Tibial nerve (tissue), 4 donors: ENCODE data around the gene SDK2. TPM values are rescaled to one million over a fixed set of nuclear protein-coding genes. Genes with fewer than 3 reads are reported as not detected.

ENCODE experiments used
- DNase-seq, 2 donors: peaks; one replicate each; pipeline ENCODE4 v3.0.0-alpha.2; 2019; ENCODE audit warnings: low spot score in 2 of 2
- H3K27ac ChIP-seq, 4 donors: fragments of 200-600 bp; sonication (generic) in 3 of 4; one replicate each; pipeline ENCODE4 v1.5.1; 2017 to 2019; ENCODE audit warnings: mild to moderate bottlenecking in 1 of 4
- H3K27me3 ChIP-seq, 2 donors: fragments of 200-600 bp; sonication (generic) in 1 of 2; one replicate each; pipeline versions ENCODE4 v1.5.1 to v1.6.0; 2017 to 2019
- H3K36me3 ChIP-seq, 3 donors: fragments of 200-600 bp; sonication (generic); one replicate each; pipeline ENCODE4 v1.5.1; 2018 to 2019
- H3K4me1 ChIP-seq, 4 donors: fragments of 200-600 bp; sonication (generic) in 3 of 4; one replicate each; pipeline ENCODE4 v1.5.1; 2017 to 2019
- H3K4me3 ChIP-seq, 4 donors: fragments of 200-600 bp; sonication (generic) in 3 of 4; one replicate each; pipeline ENCODE4 v1.5.1; 2017 to 2019; ENCODE audit warnings: mild to moderate bottlenecking in 1 of 4, moderate library complexity in 1 of 4
- H3K9me3 ChIP-seq, 4 donors: fragments of 200-600 bp; sonication (generic) in 3 of 4; one replicate each; pipeline ENCODE4 v1.5.1; 2017 to 2019
- EP300 ChIP-seq, 2 donors: sonication (generic); formaldehyde crosslinking; IDR thresholded peaks; one replicate each; pipeline ENCODE4 v1.6.1; 2017; ENCODE audit warnings: antibody characterized with exemption in 2 of 2, mild to moderate bottlenecking in 1 of 2
- POLR2A ChIP-seq, 2 donors: fragments of 450-650 bp; IDR thresholded peaks; one replicate each; pipeline ENCODE4 v1.6.1; 2017; ENCODE audit warnings: antibody characterized with exemption in 2 of 2, mild to moderate bottlenecking in 2 of 2, moderate library complexity in 2 of 2
- WGBS, 2 donors: methylation state at CpG; one replicate each; pipeline ENCODE4 v1.1.5; 2018; 5-methylcytosine and 5-hydroxymethylcytosine counted together
- total RNA-seq, 4 donors: library from RNA; depleted of rRNA; stranded (reverse); fragments of >200 nt; gene quantifications; one replicate each; pipeline ENCODE4 v1.1.0, GENCODE V29; 2016
- TF ChIP-seq, protein P1 (sequence below), 5 experiments: fragments of 200-600 bp in 3 of 5; fragments of 450-650 bp in 2 of 5; sonication (generic) in 3 of 5; IDR thresholded peaks; one replicate each; pipeline ENCODE4 v1.5.1; 2016 to 2019; ENCODE audit warnings: antibody characterized with exemption in 5 of 5, mild to moderate bottlenecking in 3 of 5, moderate library complexity in 2 of 5

The SDK2 gene
- total RNA-seq, 4 donors from 2014 or later: 3.1 to 6.3 (median 4.6) TPM

DNA sequence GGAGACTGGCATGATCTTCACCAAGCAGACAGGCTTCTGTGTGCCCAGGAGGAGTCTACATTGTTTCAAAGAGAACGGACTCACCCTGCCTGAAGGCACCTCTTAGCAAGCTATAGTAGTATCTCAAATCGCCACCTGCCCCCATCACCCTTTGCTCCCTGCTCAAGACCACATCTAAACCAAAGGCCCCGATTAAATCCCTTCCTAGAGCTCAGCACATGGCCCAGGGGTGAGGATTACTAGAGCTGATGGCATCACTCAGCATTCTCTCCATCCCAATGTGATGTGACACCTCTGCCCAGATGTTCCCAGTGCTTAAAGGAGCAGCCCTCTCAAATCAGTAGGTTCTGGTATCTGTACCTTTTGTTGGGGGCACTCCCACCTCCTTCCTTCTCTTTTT lies 324.5 kb downstream of the SDK2 start:
- no peaks in the 10 kb centered on the region for H3K36me3 ChIP-seq
- TF ChIP-seq POLR2A (IDR thresholded peaks at IDR 0.05) (no peak), EP300 (IDR thresholded peaks at IDR 0.05) (no peak)
- TF ChIP-seq, protein P1, sequence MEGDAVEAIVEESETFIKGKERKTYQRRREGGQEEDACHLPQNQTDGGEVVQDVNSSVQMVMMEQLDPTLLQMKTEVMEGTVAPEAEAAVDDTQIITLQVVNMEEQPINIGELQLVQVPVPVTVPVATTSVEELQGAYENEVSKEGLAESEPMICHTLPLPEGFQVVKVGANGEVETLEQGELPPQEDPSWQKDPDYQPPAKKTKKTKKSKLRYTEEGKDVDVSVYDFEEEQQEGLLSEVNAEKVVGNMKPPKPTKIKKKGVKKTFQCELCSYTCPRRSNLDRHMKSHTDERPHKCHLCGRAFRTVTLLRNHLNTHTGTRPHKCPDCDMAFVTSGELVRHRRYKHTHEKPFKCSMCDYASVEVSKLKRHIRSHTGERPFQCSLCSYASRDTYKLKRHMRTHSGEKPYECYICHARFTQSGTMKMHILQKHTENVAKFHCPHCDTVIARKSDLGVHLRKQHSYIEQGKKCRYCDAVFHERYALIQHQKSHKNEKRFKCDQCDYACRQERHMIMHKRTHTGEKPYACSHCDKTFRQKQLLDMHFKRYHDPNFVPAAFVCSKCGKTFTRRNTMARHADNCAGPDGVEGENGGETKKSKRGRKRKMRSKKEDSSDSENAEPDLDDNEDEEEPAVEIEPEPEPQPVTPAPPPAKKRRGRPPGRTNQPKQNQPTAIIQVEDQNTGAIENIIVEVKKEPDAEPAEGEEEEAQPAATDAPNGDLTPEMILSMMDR (IDR thresholded peaks at IDR 0.05): no peak
- no peak overlapping the region for H3K4me3 ChIP-seq
- WGBS, 2 donors: 93 to 96% methylated on average over 3 of the region's 3 CpGs
- H3K27me3 ChIP-seq: no peaks in the 10 kb centered on the region
- DNase-seq: no peak
- peaks cover 0 to 28% (median 9%) of the 10 kb centered on the region in 4 donors for H3K4me1 ChIP-seq
- no peak overlapping the region for H3K27ac ChIP-seq
- H3K9me3 ChIP-seq: peaks cover 0 to 3% (median 0%) of the 10 kb centered on the region in 4 donors

DNA sequence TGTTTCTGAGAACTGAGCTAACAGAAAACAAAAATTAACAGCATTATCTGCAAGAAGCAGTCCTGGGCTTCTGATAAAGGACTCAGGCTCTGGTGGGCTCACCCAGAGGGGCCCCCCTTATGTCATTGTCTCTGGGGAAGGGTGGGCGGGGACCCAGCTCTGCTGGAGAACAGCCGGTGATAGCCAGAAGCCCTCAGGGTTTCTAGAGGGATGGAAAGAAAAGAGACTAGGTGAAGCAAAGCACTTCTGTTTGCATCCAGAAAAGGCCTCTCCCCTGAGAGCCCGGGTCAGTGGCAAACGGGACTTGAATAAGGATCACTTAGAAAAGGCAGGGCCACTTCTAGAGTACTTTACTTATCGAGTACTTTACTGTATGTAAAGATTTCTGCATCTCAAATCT lies 325.4 kb downstream of the SDK2 start:
- H3K36me3 ChIP-seq: no peaks in the 10 kb centered on the region
- H3K9me3 ChIP-seq: peaks cover 0 to 3% (median 0%) of the 10 kb centered on the region in 4 donors
- TF ChIP-seq EP300 (IDR thresholded peaks at IDR 0.05) (no peak), POLR2A (IDR thresholded peaks at IDR 0.05) (no peak)
- TF ChIP-seq, protein P1 (IDR thresholded peaks at IDR 0.05): no peak
- 61 to 63% methylated on average over 5 of the region's 5 CpGs for WGBS, 2 donors
- no peak overlapping the region for H3K4me3 ChIP-seq
- no peak for DNase-seq
- H3K27me3 ChIP-seq: no peaks in the 10 kb centered on the region
- H3K27ac ChIP-seq: no peak overlapping the region
- peaks cover 0 to 19% (median 7%) of the 10 kb centered on the region in 4 donors for H3K4me1 ChIP-seq

DNA sequence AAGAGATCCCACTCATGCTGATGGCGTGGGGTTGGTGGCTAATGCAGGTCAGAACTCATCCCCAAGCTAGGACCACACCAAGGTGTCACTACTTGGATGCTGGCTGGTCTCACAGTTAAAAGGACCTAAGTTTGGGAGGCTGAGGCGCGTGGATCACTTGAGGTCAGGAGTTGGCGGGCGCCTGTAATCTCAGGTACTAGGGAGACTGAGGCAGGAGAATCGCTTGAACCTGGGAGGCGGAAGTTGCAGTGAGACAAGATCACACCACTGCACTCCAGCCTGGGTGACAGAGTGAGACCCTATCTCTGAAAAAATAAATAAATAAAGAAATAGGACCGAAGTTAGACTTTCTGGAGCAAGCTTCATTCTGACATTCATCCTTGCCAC lies 325.8 kb downstream of the SDK2 start:
- peaks cover 0 to 3% (median 0%) of the 10 kb centered on the region in 4 donors for H3K9me3 ChIP-seq
- no peak for DNase-seq
- H3K4me1 ChIP-seq: peaks cover 0 to 15% (median 7%) of the 10 kb centered on the region in 4 donors
- H3K4me3 ChIP-seq: no peak overlapping the region
- no peak overlapping the region for H3K27ac ChIP-seq
- no peak for TF ChIP-seq EP300 (IDR thresholded peaks at IDR 0.05)
- TF ChIP-seq, protein P1 (IDR thresholded peaks at IDR 0.05): no peak
- no peak for TF ChIP-seq POLR2A (IDR thresholded peaks at IDR 0.05)
- no peaks in the 10 kb centered on the region for H3K27me3 ChIP-seq
- H3K36me3 ChIP-seq: no peaks in the 10 kb centered on the region
- 93 to 96% methylated on average over 7 to 8 of the region's 8 CpGs for WGBS, 2 donors

DNA sequence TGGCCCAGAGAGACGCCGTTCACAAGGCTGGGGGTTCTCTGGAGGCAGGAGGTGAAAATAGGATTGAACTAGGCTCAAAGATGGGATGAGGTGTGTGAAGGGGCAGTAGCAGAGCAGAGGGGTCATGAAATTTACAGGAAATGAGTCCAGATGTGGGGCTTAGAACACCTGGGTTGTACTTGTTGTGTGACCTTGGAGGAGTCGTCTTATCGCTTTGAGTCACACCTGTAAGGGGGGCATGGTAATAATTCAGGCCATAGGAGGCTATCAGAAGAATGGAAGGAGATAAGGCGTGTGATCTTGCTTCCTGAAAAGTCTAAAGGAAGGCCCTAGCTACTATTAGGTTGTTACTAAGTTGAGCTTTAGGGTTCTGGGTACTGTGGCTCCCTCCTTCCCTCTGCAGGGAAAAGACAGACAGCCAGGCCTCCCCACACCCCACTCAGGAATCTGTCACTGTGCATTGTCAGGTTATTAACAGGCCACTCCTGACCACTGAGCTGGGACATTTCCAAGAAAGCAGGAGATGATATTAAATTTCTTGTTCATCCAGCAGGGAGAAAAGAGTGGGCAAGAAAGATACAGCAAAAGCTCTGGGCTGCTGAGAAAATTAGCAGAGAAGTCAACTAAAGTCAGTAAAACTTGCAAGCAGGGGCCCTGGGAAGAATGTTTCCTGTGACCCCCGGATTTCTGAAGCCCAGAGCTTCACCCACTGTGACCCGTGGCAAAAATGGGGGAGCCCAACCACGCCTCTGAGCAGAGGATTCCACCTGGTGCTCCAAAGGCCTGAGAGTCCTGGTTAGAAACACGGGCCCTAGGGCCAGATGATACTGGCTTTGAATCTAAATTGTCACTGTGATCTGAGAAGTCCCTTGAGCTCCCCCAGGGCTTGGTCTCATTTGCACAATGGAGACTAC lies 326.5 kb downstream of the SDK2 start:
- DNase-seq: no peak
- no peak overlapping the region for H3K4me3 ChIP-seq
- H3K36me3 ChIP-seq: no peaks in the 10 kb centered on the region
- peaks cover 0 to 17% (median 7%) of the 10 kb centered on the region in 4 donors for H3K4me1 ChIP-seq
- WGBS, 2 donors: 64 to 73% methylated on average over 6 to 9 of the region's 9 CpGs
- TF ChIP-seq POLR2A (IDR thresholded peaks at IDR 0.05) (no peak), EP300 (IDR thresholded peaks at IDR 0.05) (no peak)
- TF ChIP-seq, protein P1 (IDR thresholded peaks at IDR 0.05): no peak
- H3K9me3 ChIP-seq: peaks cover 0 to under 1% (median 0%) of the 10 kb centered on the region in 4 donors
- no peaks in the 10 kb centered on the region for H3K27me3 ChIP-seq
- H3K27ac ChIP-seq: no peak overlapping the region

DNA sequence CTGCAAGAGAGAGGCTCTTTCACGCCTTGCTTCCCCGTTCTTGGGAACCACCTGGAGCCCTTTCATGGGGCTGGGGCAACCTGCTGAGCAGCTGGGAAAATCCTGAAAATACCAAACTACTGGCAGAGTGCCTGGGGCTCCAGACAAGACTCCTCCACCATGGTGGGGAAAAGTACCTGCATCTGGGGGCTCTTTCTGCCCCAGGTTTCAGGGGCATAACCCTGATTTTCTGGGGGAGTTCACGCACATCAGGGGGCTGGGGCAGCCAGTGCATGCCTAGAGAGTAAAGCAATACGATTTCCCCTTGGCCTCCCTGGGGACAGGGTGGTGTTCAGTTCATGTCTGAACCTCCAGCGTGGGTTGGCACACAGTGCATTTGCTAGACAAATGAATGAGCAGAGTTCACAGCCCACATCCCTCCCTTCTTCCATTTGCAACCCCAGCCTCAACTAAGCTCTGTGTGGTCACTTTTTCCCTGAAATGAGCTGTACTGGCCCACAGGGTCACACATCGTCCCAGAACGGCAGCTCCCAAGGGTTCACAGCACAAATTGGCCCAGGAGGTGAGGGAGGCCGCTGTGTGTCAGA lies 327.2 kb downstream of the SDK2 start:
- Histone ChIP-seq H3K4me3 (no peak overlapping the region), H3K9me3 (no peaks in the 10 kb centered on the region), H3K4me1 (peaks cover 0 to 24% (median 11%) of the 10 kb centered on the region in 4 donors), H3K36me3 (no peaks in the 10 kb centered on the region), H3K27me3 (no peaks in the 10 kb centered on the region), H3K27ac (no peak overlapping the region)
- 43% methylated on average over 7 of the region's 8 CpGs for WGBS, 2 donors
- peak in 1 of 2 donors; percentile 34 for TF ChIP-seq EP300 (IDR thresholded peaks at IDR 0.05)
- TF ChIP-seq, protein P1 (IDR thresholded peaks at IDR 0.05): no peak
- DNase-seq: no peak
